Gastroesophageal sphincter (tissue), 3 donors: ENCODE results near the gene HOXB2.

ENCODE experiments used
- EP300 ChIP-seq: sonication (generic); formaldehyde crosslinking; IDR thresholded peaks from one replicate; pipeline ENCODE4 v1.6.1; 2017; ENCODE audit warnings: antibody characterized with exemption, mild to moderate bottlenecking
- POLR2A ChIP-seq, 2 donors: fragments of 450-650 bp; IDR thresholded peaks; one replicate each; pipeline ENCODE4 v1.6.1; 2017; ENCODE audit warnings: antibody characterized with exemption in 2 of 2, mild to moderate bottlenecking in 2 of 2, moderate library complexity in 1 of 2
- TF ChIP-seq, protein P1 (sequence below), 4 experiments: fragments of 200-600 bp in 2 of 4; fragments of 450-650 bp in 2 of 4; sonication (generic) in 1 of 4; IDR thresholded peaks; one replicate each; pipeline ENCODE4 v1.5.1; 2017 to 2019; ENCODE audit warnings: antibody characterized with exemption in 4 of 4, mild to moderate bottlenecking in 2 of 4, moderate library complexity in 2 of 4

DNA sequence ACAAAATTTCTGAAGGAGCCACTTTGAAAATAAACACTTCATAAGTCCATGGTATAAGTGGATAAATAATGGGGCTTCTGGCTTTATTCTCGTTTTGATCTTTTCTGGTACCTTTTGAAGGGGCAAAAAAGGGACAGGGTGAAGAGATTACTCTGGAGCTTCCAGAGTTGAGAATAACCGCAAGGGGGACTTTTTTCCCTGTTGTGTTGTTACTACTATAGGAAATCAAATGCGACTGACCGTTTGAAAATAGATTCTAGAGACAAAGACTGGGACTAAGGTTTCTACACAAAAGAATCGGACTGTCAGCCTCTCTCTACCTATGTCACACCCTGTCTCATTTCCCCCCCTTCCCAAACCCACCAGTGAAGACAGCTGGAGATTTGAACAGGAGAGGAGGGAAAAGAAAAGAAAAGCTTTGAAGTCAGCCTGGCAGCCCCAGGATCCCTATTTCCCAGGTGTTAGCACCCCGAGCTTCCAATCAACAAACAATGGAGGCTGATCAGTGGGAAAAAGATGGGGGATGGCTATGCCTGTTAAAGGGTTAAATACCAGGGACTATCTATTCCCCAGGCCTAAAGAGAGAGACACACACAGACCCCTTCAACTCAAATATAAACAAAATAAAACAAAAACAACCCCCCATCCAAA, 24.9 kb upstream of the HOXB2 start:
- TF ChIP-seq POLR2A (IDR thresholded peaks at IDR 0.05) (no peak), EP300 (no peak)
- TF ChIP-seq, protein P1, sequence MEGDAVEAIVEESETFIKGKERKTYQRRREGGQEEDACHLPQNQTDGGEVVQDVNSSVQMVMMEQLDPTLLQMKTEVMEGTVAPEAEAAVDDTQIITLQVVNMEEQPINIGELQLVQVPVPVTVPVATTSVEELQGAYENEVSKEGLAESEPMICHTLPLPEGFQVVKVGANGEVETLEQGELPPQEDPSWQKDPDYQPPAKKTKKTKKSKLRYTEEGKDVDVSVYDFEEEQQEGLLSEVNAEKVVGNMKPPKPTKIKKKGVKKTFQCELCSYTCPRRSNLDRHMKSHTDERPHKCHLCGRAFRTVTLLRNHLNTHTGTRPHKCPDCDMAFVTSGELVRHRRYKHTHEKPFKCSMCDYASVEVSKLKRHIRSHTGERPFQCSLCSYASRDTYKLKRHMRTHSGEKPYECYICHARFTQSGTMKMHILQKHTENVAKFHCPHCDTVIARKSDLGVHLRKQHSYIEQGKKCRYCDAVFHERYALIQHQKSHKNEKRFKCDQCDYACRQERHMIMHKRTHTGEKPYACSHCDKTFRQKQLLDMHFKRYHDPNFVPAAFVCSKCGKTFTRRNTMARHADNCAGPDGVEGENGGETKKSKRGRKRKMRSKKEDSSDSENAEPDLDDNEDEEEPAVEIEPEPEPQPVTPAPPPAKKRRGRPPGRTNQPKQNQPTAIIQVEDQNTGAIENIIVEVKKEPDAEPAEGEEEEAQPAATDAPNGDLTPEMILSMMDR (IDR thresholded peaks at IDR 0.05) = peak in 3 of 4 experiments; percentile 32 to 41 (median 33)
